ENCODE measurements around the gene SPSB1.
"Not testable (repeated sequence)": the region's sequence is repeated elsewhere in the genome, so short reads cannot be mapped to it uniquely, and the experiment has no call there.

Gene SPSB1

GRCh38 chr1:9280015-9280860 is 12.5 kb upstream of the SPSB1 start:
- DNase-seq: no peak

- no peak for DNase-seq
Observed at GRCh38 chr1:9281071-9281827, 11.4 kb upstream of the SPSB1 start.

GRCh38 chr1:9281908-9282695 is 10.6 kb upstream of the SPSB1 start:
- no peak for DNase-seq

GRCh38 chr1:9282696-9282955 is 10.1 kb upstream of the SPSB1 start:
- no peak for DNase-seq

- no peak for DNase-seq
Observed at GRCh38 chr1:9284061-9284460, 8.6 kb upstream of the SPSB1 start.

- no peak for DNase-seq
Observed at GRCh38 chr1:9286556-9286955, 6.1 kb upstream of the SPSB1 start.

- DNase-seq: peak; percentile 76
Observed at GRCh38 chr1:9289090-9289534, 3.6 kb upstream of the SPSB1 start.

- DNase-seq: no peak
Observed at GRCh38 chr1:9289711-9290485, 2.8 kb upstream of the SPSB1 start.

GRCh38 chr1:9291914-9292360 is 757 bp upstream of the SPSB1 start:
- DNase-seq: no peak

- no peak for DNase-seq
Observed at GRCh38 chr1:9293241-9293532, 493 bp downstream of the SPSB1 start.

GRCh38 chr1:9293533-9294404 is 1.1 kb downstream of the SPSB1 start:
- no peak for DNase-seq

GRCh38 chr1:9294405-9294773 is 1.7 kb downstream of the SPSB1 start:
- DNase-seq: no peak

GRCh38 chr1:9294910-9295636 is 2.4 kb downstream of the SPSB1 start:
- DNase-seq: no peak

GRCh38 chr1:9295884-9296283 is 3.2 kb downstream of the SPSB1 start:
- DNase-seq: no peak

- no peak for DNase-seq
Observed at GRCh38 chr1:9296850-9297249, 4.2 kb downstream of the SPSB1 start.

GRCh38 chr1:9297831-9298230 is 5.1 kb downstream of the SPSB1 start:
- DNase-seq: no peak

GRCh38 chr1:9298282-9298681 is 5.6 kb downstream of the SPSB1 start:
- no peak for DNase-seq

- DNase-seq: not testable (repeated sequence)
Observed at GRCh38 chr1:9299571-9300541, 7.2 kb downstream of the SPSB1 start.

GRCh38 chr1:9300573-9300972 is 7.9 kb downstream of the SPSB1 start:
- no peak for DNase-seq
